ENCODE data around the gene SLC37A3. TPM values are rescaled to one million over a fixed set of nuclear protein-coding genes. Genes with fewer than 3 reads are reported as not detected.

Gene SLC37A3
- total and polyA plus RNA-seq, 4 donors: 7.3 to 30.8 (median 10.6) TPM

DNA sequence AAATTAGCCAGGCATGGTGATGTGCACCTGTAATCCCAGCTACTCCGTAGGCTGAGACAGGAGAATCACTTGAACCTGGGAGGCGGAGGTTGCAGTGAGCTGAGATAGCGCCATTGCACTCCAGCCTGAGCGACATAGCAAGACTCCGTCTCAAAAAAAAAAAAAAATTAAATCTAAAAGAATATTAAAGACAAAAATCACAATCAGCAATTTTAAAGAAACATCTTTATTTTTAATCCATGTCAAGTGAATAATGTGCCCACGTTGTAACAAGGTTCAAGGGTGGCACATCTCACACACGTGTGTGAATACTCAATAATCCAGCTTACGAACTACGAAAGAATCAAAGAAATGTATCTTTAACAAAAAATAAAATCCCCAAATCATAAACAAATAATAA is 23.0 kb downstream of the SLC37A3 start:
- WGBS: 97% methylated on average over 9 of the region's 9 CpGs

More for the DNA sequence above, 23.0 kb downstream of the SLC37A3 start:
- TF ChIP-seq TAF1 (conservative IDR thresholded peaks at IDR 0.05) (no peak), EGR1 (IDR thresholded peaks at IDR 0.05; ENCODE audit: low read depth in 2 of 2) (no peak), HNF4A (conservative IDR thresholded peaks at IDR 0.05) (no peak), YY1 (IDR thresholded peaks at IDR 0.05) (no peak), RXRA (IDR thresholded peaks at IDR 0.05) (no peak), FOXA2 (IDR thresholded peaks at IDR 0.05) (no peak), HNF4G (IDR thresholded peaks at IDR 0.05) (no peak), SP1 (IDR thresholded peaks at IDR 0.05) (no peak), REST (IDR thresholded peaks at IDR 0.05) (no peak), FOXA1 (IDR thresholded peaks at IDR 0.05) (no peak), ZBTB33 (IDR thresholded peaks at IDR 0.05) (no peak), CTCF (IDR thresholded peaks at IDR 0.05; ENCODE audit: low read depth, low read length, missing input control) (no peak), JUND (IDR thresholded peaks at IDR 0.05) (no peak), RAD21 (IDR thresholded peaks at IDR 0.05) (no peak), NR2F2 (IDR thresholded peaks at IDR 0.05) (no peak), GABPA (IDR thresholded peaks at IDR 0.05 in 1 of 2, conservative IDR thresholded peaks at IDR 0.05 in 1 of 2) (no peak)
- TF ChIP-seq, protein P1, sequence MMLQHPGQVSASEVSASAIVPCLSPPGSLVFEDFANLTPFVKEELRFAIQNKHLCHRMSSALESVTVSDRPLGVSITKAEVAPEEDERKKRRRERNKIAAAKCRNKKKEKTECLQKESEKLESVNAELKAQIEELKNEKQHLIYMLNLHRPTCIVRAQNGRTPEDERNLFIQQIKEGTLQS (IDR thresholded peaks at IDR 0.05): no peak
- TF ChIP-seq, protein P2, sequence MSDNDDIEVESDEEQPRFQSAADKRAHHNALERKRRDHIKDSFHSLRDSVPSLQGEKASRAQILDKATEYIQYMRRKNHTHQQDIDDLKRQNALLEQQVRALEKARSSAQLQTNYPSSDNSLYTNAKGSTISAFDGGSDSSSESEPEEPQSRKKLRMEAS (IDR thresholded peaks at IDR 0.05): no peak
- DNase-seq (ENCODE audit: low spot score): no peak
- Histone ChIP-seq H3K9me3 (ENCODE audit: control insufficient read depth in 4 of 4, low read length in 3 of 4) (no peaks in the 10 kb centered on the region), H3K27ac (ENCODE audit: low read depth in 1 of 2, low read length in 2 of 2) (no peak overlapping the region), H3K4me3 (ENCODE audit: low read depth in 1 of 3, low read length in 3 of 3) (no peak overlapping the region), H3K4me1 (ENCODE audit: control insufficient read depth in 4 of 4, insufficient read depth in 4 of 4, low read length in 3 of 4) (no peaks in the 10 kb centered on the region), H3K9ac (ENCODE audit: low read depth in 1 of 2, low read length in 2 of 2) (no peak overlapping the region), H3K27me3 (ENCODE audit: control insufficient read depth in 4 of 4, insufficient read depth in 4 of 4, low read length in 3 of 4) (no peaks in the 10 kb centered on the region), H3K36me3 (ENCODE audit: control insufficient read depth in 4 of 4, insufficient read depth in 3 of 4, low read depth in 1 of 4, low read length in 3 of 4) (peaks cover 3 to 14% (median 11%) of the 10 kb centered on the region in 4 donors)
